K562 (cell line): ENCODE data around the gene OR3A3. TPM values are rescaled to one million over a fixed set of nuclear protein-coding genes. Genes with fewer than 3 reads are reported as not detected.

Experiments used
- ATAC-seq: fragments of 200-7000 bp; cut with Tn5 transposase; 3 replicates; pipeline ENCODE4 v1.9.1; 2020; ENCODE audit warnings: moderate library complexity
- BruUV-seq: library from RNA; stranded (reverse); fragments of 400-500 nt; replicated peaks from 2 replicates; lab custom pipeline; 2021; lab: Mats Ljungman, UMichigan
- CTCF ChIA-PET: fragments of 300-600 bp; formaldehyde crosslinking; extraction: SDS; loops from one replicate; lab custom pipeline; 2021; ENCODE audit warnings: low intra/inter-chr PET ratio; lab: Yijun Ruan, JAX
- POLR2A ChIA-PET: fragments of 300-600, 350-650 bp; sonication (Branson Sonifier 250); formaldehyde crosslinking; extraction: SDS; loops from one replicate; lab custom pipeline; 2021; ENCODE audit warnings: antibody characterized with exemption, inconsistent platforms; lab: Yijun Ruan, JAX
- DNase-seq, 4 experiments: peaks; one replicate each; pipeline versions ENCODE4 v3.0.0 to v3.0.0-alpha.2; 2011 to 2018; ENCODE audit warnings: low spot score in 3 of 4, mixed read lengths in 3 of 4; ENCODE audit errors: extremely low read depth in 1 of 4
- FAIRE-seq: peaks from 2 replicates; lab custom pipeline; 2011; peaks lifted over from hg19 to GRCh38; lab: Jason Lieb, UNC
- H2AFZ ChIP-seq: 2 replicates; pipeline ENCODE4 v1.6.0; 2011; ENCODE audit warnings: low read depth, low read length, control low read depth, inconsistent platforms
- H3K27ac ChIP-seq: fragments of 200-600 bp; 3 replicates; pipeline ENCODE4 v1.8.0; 2011; ENCODE audit warnings: low read depth, mild to moderate bottlenecking, control low read depth, inconsistent platforms, low read length, moderate library complexity, mixed read lengths; ENCODE audit errors: extremely low read depth
- H3K27me3 ChIP-seq, 2 experiments: fragments of 300-600 bp in 1 of 2; 2 replicates in 1 of 2; 3 replicates in 1 of 2; pipeline versions ENCODE4 v1.6.0 to v1.8.0; 2011; ENCODE audit warnings: inconsistent platforms in 2 of 2, low read length in 2 of 2, mild to moderate bottlenecking in 1 of 2, mixed read lengths in 1 of 2, moderate library complexity in 1 of 2; ENCODE audit not compliant: control insufficient read depth in 2 of 2, insufficient read depth in 2 of 2
- H3K36me3 ChIP-seq: fragments of 300-600 bp; 3 replicates; pipeline ENCODE4 v1.8.0; 2011; ENCODE audit warnings: mild to moderate bottlenecking, low read length, inconsistent platforms; ENCODE audit not compliant: control insufficient read depth, insufficient read depth
- H3K4me1 ChIP-seq, 2 experiments: fragments of 200-600 bp in 1 of 2; replicated peaks in 1 of 2; 2 replicates in 1 of 2; 3 replicates in 1 of 2; pipeline versions ENCODE4 v1.5.1 to v1.8.0; 2011; ENCODE audit warnings: inconsistent platforms in 2 of 2, low read length in 2 of 2, mild to moderate bottlenecking in 1 of 2, mixed read lengths in 1 of 2, moderate library complexity in 1 of 2; ENCODE audit not compliant: control insufficient read depth in 2 of 2, insufficient read depth in 2 of 2
- H3K4me2 ChIP-seq: 2 replicates; pipeline ENCODE4 v1.6.1; 2011; ENCODE audit warnings: low read length, control low read depth, inconsistent platforms, mixed read lengths; ENCODE audit not compliant: insufficient read depth
- H3K4me3 ChIP-seq: fragments of 200-600 bp; sonication (generic), shearing (Covaris generic); 2 replicates; pipeline ENCODE4 v1.5.1; 2016; ENCODE audit warnings: control low read depth, inconsistent platforms
- H3K79me2 ChIP-seq: fragments of 200-600 bp; 3 replicates; pipeline ENCODE4 v1.8.0; 2011; ENCODE audit warnings: low read length, inconsistent platforms; ENCODE audit not compliant: control insufficient read depth, insufficient read depth
- H3K9ac ChIP-seq, 2 experiments: 2 replicates each; pipeline versions ENCODE4 v1.6.0 to v1.6.1; 2011; ENCODE audit warnings: low read depth in 2 of 2, low read length in 2 of 2, control low read depth in 1 of 2, inconsistent platforms in 1 of 2, mild to moderate bottlenecking in 1 of 2, mixed read lengths in 1 of 2; ENCODE audit not compliant: insufficient read depth in 1 of 2
- H3K9me1 ChIP-seq: one replicate; pipeline ENCODE4 v1.6.0; 2011; ENCODE audit warnings: inconsistent platforms, mild to moderate bottlenecking, low read length, moderate library complexity; ENCODE audit not compliant: control insufficient read depth, insufficient read depth
- H3K9me3 ChIP-seq: replicated peaks from 2 replicates; pipeline ENCODE4 v1.5.1; 2011; ENCODE audit warnings: low read depth, low read length, inconsistent platforms; ENCODE audit not compliant: control insufficient read depth, insufficient read depth
- H4K20me1 ChIP-seq: replicated peaks from 2 replicates; pipeline ENCODE4 v1.6.1; 2011; ENCODE audit warnings: low read length, inconsistent platforms, mixed read lengths; ENCODE audit not compliant: control insufficient read depth, insufficient read depth
- CCAR2 ChIP-seq: fragments of 200-400 bp; formaldehyde crosslinking; IDR thresholded peaks from 2 replicates; pipeline ENCODE4 v1.6.1; 2017; ENCODE audit warnings: mild to moderate bottlenecking, low read depth, low read length
- ELF2 ChIP-seq: fragments of 250-450 bp; sonication (Bioruptor Pico); IDR thresholded peaks from 2 replicates; pipeline ENCODE4 v1.5.0; 2021; ENCODE audit warnings: mild to moderate bottlenecking
- ERF ChIP-seq: fragments of 450-650 bp; formaldehyde crosslinking; IDR thresholded peaks from 2 replicates; pipeline ENCODE4 v1.4.0; 2020; ENCODE audit warnings: mild to moderate bottlenecking, mixed read lengths
- FIP1L1 ChIP-seq: fragments of 200-400 bp; formaldehyde crosslinking; IDR thresholded peaks from 2 replicates; pipeline ENCODE4 v1.6.1; 2018; ENCODE audit warnings: mild to moderate bottlenecking, low read depth, low read length; ENCODE audit not compliant: poor library complexity, severe bottlenecking
- NCOR1 ChIP-seq: fragments of 450-650 bp; IDR thresholded peaks from 2 replicates; pipeline ENCODE4 v1.6.1; 2016; ENCODE audit warnings: mild to moderate bottlenecking, moderate library complexity
- RBM22 ChIP-seq: fragments of 200-400 bp; formaldehyde crosslinking; IDR thresholded peaks from 2 replicates; pipeline ENCODE4 v1.6.1; 2018; ENCODE audit warnings: low read length, low read depth; ENCODE audit not compliant: poor library complexity, severe bottlenecking
- ZNF165 ChIP-seq: fragments of 250-450 bp; sonication (Bioruptor Pico); IDR thresholded peaks from 2 replicates; pipeline ENCODE4 v1.4.0; 2020; ENCODE audit warnings: borderline replicate concordance
- ZNF408 ChIP-seq: fragments of 250-450 bp; sonication (Bioruptor Pico); IDR thresholded peaks from 2 replicates; pipeline ENCODE4 v1.4.0; 2020; ENCODE audit warnings: low read depth, mild to moderate bottlenecking, moderate library complexity
- WGBS: fragments of 100-300 bp; shearing (Covaris generic); methylation state at CpG from one replicate; pipeline ENCODE4 v1.1.6; 2016; ENCODE audit warnings: low coverage, mixed read lengths; ENCODE audit not compliant: insufficient coverage; ENCODE audit errors: missing lambda C conversion rate; 5-methylcytosine and 5-hydroxymethylcytosine counted together
- in situ Hi-C: fragments of 300-500 bp; cut with MboI; formaldehyde crosslinking; loops from 4 replicates; pipeline ENCODE4 v1.15.0; 2018; ENCODE audit warnings: inconsistent platforms, mixed read lengths
- intact Hi-C: fragments of 100-400 bp; cut with micrococcal nuclease; formaldehyde crosslinking; loops from 2 replicates; pipeline ENCODE4 v1.14.2; 2022
- polyA plus RNA-seq, 8 experiments: library from polyadenylated mRNA; depleted of rRNA in 4 of 8; stranded (reverse) in 5 of 8; unstranded in 3 of 8; fragments of >200 nt; fragmentation: Nextera tagmentation in 2 of 8; fragmentation: Illumina TruSeq in 1 of 8; extraction: Ambion mirVana in 2 of 8; extraction: Trizol in 1 of 8; gene quantifications; 2 replicates each; pipeline versions ENCODE4 v1.2.1 to v1.2.3, GENCODE V29; 2011 to 2014; ENCODE audit warnings: inconsistent platforms in 1 of 8, missing spikeins in 1 of 8
- total RNA-seq, 7 experiments: library from RNA; depleted of rRNA in 6 of 7; stranded (reverse); fragments of >200 nt in 6 of 7; fragmentation: Illumina TruSeq in 2 of 7; extraction: Trizol in 2 of 7; gene quantifications; 2 replicates each; pipeline versions ENCODE4 v1.2.1 to v1.2.3, GENCODE V29; 2011 to 2021; ENCODE audit warnings: low replicate concordance in 1 of 7
- TF ChIP-seq, protein P1 (sequence below): fragments of 450-650 bp; formaldehyde crosslinking; IDR thresholded peaks from 2 replicates; pipeline ENCODE4 v1.4.0; 2020; ENCODE audit warnings: mild to moderate bottlenecking, mixed read lengths
- TF ChIP-seq, protein P2 (sequence below): fragments of 250-450 bp; sonication (Bioruptor Pico); IDR thresholded peaks from 2 replicates; pipeline ENCODE4 v1.4.0; 2020; ENCODE audit warnings: mild to moderate bottlenecking, moderate library complexity
- TF ChIP-seq, protein P3 (sequence below): sonication (generic); formaldehyde crosslinking; IDR thresholded peaks from 2 replicates; pipeline ENCODE4 v1.8.1; 2023; ENCODE audit warnings: mild to moderate bottlenecking, missing genetic modification reagents

The OR3A3 gene
- total and polyA plus RNA-seq, 9 of the 15 experiments (the other 6 are each of a cell fraction or from before 2014, with no cell fraction given): not detected

DNA sequence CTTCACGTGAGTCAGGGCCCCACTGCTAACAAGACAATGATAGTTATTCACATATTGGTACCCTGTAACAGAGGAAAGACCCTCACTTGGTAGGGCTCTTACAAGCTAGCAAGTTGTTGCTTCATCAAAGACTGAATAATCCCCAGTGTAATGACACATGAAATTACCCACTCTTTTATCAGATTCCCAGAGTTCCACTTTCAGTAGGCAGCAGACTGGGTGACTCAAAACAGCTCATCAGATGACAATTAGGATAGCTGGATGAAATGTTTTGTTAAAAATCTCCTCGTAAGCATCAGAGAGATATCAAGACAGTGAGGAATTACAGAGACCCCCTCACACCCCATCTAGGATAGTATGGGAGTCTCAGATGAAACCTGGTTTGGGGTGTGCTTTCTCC is 29.3 kb downstream of the OR3A3 start:
- H3K27ac ChIP-seq: no peak overlapping the region
- no peaks in the 10 kb centered on the region for H3K36me3 ChIP-seq
- H3K27me3 ChIP-seq: no peaks in the 10 kb centered on the region
- H3K9me3 ChIP-seq: no peaks in the 10 kb centered on the region
- H2AFZ ChIP-seq: no peak overlapping the region
- no peak overlapping the region for H3K4me2 ChIP-seq
- H4K20me1 ChIP-seq: no peaks in the 10 kb centered on the region
- no peaks in the 10 kb centered on the region for H3K79me2 ChIP-seq
- ChIA-PET POLR2A (no interaction called here), CTCF (no interaction called here)
- ATAC-seq (no peak), FAIRE-seq (no peak), DNase-seq (no peak)
- in situ Hi-C loops: no loop called here
- intact Hi-C loops: no loop called here
- no peak overlapping the region for H3K9ac ChIP-seq
- H3K4me3 ChIP-seq: no peak overlapping the region
- no peaks in the 10 kb centered on the region for H3K4me1 ChIP-seq
- no TSS peak for BruUV-seq
- no peaks in the 10 kb centered on the region for H3K9me1 ChIP-seq
- 0% methylated on average over 2 of the region's 2 CpGs for WGBS
- TF ChIP-seq ZNF408: no peak
- TF ChIP-seq, protein P1, sequence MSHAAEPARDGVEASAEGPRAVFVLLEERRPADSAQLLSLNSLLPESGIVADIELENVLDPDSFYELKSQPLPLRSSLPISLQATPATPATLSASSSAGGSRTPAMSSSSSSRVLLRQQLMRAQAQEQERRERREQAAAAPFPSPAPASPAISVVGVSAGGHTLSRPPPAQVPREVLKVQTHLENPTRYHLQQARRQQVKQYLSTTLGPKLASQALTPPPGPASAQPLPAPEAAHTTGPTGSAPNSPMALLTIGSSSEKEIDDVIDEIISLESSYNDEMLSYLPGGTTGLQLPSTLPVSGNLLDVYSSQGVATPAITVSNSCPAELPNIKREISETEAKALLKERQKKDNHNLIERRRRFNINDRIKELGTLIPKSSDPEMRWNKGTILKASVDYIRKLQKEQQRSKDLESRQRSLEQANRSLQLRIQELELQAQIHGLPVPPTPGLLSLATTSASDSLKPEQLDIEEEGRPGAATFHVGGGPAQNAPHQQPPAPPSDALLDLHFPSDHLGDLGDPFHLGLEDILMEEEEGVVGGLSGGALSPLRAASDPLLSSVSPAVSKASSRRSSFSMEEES: no peak
- TF ChIP-seq, protein P2, sequence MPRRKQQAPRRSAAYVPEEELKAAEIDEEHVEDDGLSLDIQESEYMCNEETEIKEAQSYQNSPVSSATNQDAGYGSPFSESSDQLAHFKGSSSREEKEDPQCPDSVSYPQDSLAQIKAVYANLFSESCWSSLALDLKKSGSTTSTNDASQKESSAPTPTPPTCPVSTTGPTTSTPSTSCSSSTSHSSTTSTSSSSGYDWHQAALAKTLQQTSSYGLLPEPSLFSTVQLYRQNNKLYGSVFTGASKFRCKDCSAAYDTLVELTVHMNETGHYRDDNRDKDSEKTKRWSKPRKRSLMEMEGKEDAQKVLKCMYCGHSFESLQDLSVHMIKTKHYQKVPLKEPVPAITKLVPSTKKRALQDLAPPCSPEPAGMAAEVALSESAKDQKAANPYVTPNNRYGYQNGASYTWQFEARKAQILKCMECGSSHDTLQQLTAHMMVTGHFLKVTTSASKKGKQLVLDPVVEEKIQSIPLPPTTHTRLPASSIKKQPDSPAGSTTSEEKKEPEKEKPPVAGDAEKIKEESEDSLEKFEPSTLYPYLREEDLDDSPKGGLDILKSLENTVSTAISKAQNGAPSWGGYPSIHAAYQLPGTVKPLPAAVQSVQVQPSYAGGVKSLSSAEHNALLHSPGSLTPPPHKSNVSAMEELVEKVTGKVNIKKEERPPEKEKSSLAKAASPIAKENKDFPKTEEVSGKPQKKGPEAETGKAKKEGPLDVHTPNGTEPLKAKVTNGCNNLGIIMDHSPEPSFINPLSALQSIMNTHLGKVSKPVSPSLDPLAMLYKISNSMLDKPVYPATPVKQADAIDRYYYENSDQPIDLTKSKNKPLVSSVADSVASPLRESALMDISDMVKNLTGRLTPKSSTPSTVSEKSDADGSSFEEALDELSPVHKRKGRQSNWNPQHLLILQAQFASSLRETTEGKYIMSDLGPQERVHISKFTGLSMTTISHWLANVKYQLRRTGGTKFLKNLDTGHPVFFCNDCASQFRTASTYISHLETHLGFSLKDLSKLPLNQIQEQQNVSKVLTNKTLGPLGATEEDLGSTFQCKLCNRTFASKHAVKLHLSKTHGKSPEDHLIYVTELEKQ (CRISPR knock-in tag): no peak
- no peak for TF ChIP-seq ERF (CRISPR knock-in tag)
- TF ChIP-seq CCAR2: no peak
- no peak for TF ChIP-seq FIP1L1
- TF ChIP-seq RBM22: no peak
- TF ChIP-seq NCOR1: no peak
- TF ChIP-seq, protein P3, sequence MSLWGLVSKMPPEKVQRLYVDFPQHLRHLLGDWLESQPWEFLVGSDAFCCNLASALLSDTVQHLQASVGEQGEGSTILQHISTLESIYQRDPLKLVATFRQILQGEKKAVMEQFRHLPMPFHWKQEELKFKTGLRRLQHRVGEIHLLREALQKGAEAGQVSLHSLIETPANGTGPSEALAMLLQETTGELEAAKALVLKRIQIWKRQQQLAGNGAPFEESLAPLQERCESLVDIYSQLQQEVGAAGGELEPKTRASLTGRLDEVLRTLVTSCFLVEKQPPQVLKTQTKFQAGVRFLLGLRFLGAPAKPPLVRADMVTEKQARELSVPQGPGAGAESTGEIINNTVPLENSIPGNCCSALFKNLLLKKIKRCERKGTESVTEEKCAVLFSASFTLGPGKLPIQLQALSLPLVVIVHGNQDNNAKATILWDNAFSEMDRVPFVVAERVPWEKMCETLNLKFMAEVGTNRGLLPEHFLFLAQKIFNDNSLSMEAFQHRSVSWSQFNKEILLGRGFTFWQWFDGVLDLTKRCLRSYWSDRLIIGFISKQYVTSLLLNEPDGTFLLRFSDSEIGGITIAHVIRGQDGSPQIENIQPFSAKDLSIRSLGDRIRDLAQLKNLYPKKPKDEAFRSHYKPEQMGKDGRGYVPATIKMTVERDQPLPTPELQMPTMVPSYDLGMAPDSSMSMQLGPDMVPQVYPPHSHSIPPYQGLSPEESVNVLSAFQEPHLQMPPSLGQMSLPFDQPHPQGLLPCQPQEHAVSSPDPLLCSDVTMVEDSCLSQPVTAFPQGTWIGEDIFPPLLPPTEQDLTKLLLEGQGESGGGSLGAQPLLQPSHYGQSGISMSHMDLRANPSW: no peak
- no peak for TF ChIP-seq ELF2 (CRISPR knock-in tag)
- no peak for TF ChIP-seq ZNF165 (CRISPR knock-in tag)
